Stimulated activated naive CD8-positive, alpha-beta T cell treated with anti-CD3 and anti-CD28 coated beads, Interleukin-15, Interleukin-2, amounts not matched to agents 100 U/mL and 50 U/mL, for 24 hours (primary cell): ENCODE results near the gene MAT2B.

Experiments used
- ATAC-seq: fragments of 150-1000 bp; cut with Tn5 transposase; one replicate; pipeline ENCODE4 v1.10.0; 2021
- DNase-seq: peaks from one replicate; pipeline ENCODE4 v3.0.0; 2021

MAT2B gene

GRCh38 chr5:163551156-163551555 lies 45.7 kb downstream of the MAT2B start:
- DNase-seq (no peak), ATAC-seq (no peak)

GRCh38 chr5:163552536-163552935 lies 47.1 kb downstream of the MAT2B start:
- DNase-seq (no peak), ATAC-seq (no peak)

GRCh38 chr5:163561339-163561738 lies 55.9 kb downstream of the MAT2B start:
- DNase-seq = no peak
- no peak for ATAC-seq

GRCh38 chr5:163562071-163562470 lies 56.7 kb downstream of the MAT2B start:
- ATAC-seq = no peak
- no peak for DNase-seq

- no peak for DNase-seq
Measured at GRCh38 chr5:163563112-163563511, 57.7 kb downstream of the MAT2B start.

GRCh38 chr5:163563880-163564279 lies 58.5 kb downstream of the MAT2B start:
- no peak for ATAC-seq
- no peak for DNase-seq

More at GRCh38 chr5:163563112-163563511, 57.7 kb downstream of the MAT2B start:
- ATAC-seq = no peak

- ATAC-seq = no peak
Measured at GRCh38 chr5:163564321-163564938, 59.0 kb downstream of the MAT2B start.

GRCh38 chr5:163565492-163565891 lies 60.1 kb downstream of the MAT2B start:
- ATAC-seq (no peak), DNase-seq (no peak)

More at GRCh38 chr5:163564321-163564938, 59.0 kb downstream of the MAT2B start:
- peak; percentile 66 for DNase-seq

GRCh38 chr5:163565931-163566608 lies 60.7 kb downstream of the MAT2B start:
- peak; percentile 28 for DNase-seq
- peak; percentile 69 for ATAC-seq

GRCh38 chr5:163566678-163567077 lies 61.3 kb downstream of the MAT2B start:
- DNase-seq (no peak), ATAC-seq (no peak)

GRCh38 chr5:163567811-163568210 lies 62.4 kb downstream of the MAT2B start:
- ATAC-seq (no peak), DNase-seq (no peak)
